ENCODE results near the gene TACR2. TPM values are rescaled to one million over a fixed set of nuclear protein-coding genes. Genes with fewer than 3 reads are reported as not detected.
A peak's percentile ranks its signal among the peaks of the same experiment; 100 is the strongest.

Gene TACR2
- total RNA-seq, 2 donors from 2014 or later: 0.66 TPM; not detected in 1

GRCh38 chr10:69414036-69415018, 2.4 kb downstream of the TACR2 start:
- intact Hi-C loops (cut with DNase I): loop anchor here (5.0 kb wide), 1 partner anchor 88 kb away; no protein-coding TSS in a partner anchor
- no peak for DNase-seq
- 74 to 75% methylated on average over 17 to 20 of the region's 20 CpGs for WGBS, 2 donors
- Histone ChIP-seq H3K27ac (no peak overlapping the region), H3K9me3 (no peaks in the 10 kb centered on the region), H3K4me3 (no peak overlapping the region), H3K4me1 (peaks cover 1% of the 10 kb centered on the region), H3K36me3 (replicated peaks in 1 of 2; ENCODE audit: insufficient read depth in 1 of 2, low read depth in 2 of 2) (no peaks in the 10 kb centered on the region), H3K27me3 (no peaks in the 10 kb centered on the region)
- TF ChIP-seq POLR2A (IDR thresholded peaks at IDR 0.05) (no peak), CTCF (IDR thresholded peaks at IDR 0.05) (no peak)
- no peak for ATAC-seq

DNA sequence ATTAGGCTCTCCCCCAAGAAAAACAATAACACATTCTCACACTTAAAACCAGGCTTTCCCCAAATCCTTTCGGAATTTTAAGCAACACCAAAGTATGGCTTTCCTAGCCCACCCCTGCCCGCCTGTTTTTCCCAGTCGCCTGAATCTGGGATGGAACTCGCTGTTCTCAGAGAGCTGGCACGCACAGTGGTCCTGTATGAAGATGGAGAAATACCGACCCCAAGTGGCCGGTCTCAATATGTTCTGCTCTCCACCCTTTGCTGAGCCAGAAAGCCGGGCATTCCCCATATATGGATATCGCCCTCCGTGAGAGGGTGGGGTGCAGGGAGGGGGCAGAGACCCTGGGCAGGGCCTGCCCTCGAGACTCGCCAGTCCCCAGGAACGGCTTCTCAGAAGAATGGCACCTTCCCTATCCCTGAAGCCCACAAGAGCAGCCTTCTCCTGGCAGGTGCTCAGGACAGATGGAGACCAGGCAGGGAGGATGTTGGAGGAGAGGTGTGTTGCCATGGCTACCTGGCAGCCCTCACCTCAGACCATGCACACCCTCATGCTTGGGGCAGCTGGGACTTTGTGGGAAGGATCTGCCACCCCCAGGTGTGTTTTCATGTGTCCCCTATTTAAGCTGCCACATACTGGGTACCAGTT, 3.4 kb downstream of the TACR2 start:
- intact Hi-C loops (cut with DNase I): loop anchor here (5.0 kb wide), 1 partner anchor 89 kb away; no protein-coding TSS in a partner anchor
- Histone ChIP-seq H3K9me3 (no peaks in the 10 kb centered on the region), H3K36me3 (replicated peaks in 1 of 2; ENCODE audit: insufficient read depth in 1 of 2, low read depth in 2 of 2) (no peaks in the 10 kb centered on the region), H3K4me3 (no peak overlapping the region), H3K4me1 (peaks cover 8% of the 10 kb centered on the region), H3K27ac (no peak overlapping the region), H3K27me3 (no peaks in the 10 kb centered on the region)
- peak; percentile 38 to 73 (median 61) for DNase-seq
- WGBS, 2 donors: 8 to 13% methylated on average over 12 to 13 of the region's 13 CpGs
- no peak for TF ChIP-seq POLR2A (IDR thresholded peaks at IDR 0.05)
- TF ChIP-seq CTCF (IDR thresholded peaks at IDR 0.05): peak in 6 of 7 experiments; percentile 8 to 42 (median 25)
- no peak for ATAC-seq

DNA sequence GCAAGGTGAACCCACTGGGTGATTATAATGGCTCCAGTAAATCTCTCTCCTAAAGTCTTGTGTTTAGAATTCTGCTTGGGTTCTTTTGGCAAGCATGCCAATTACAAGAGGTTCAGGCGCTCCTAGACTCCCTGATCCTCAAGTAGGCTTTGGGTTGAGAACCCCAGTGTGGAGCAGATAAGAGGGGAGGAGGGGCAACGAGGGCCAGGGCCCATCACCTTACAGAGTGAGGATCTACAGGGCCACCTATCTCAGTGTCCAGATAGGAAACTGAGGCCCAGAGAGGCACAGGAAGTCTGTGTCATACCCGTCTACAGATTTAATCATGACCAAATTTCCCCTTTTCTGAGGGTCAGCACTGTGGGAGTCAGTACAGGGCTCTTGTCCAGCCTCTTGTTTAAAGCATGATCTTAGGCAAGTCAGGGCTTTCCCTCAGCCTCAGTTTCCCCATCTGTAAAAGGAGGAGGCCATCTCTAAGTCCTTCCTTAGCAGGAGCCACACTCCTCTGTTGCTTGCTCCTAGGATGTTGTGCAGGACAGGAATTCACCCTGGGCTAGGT, 4.4 kb downstream of the TACR2 start:
- Histone ChIP-seq H3K36me3 (replicated peaks in 1 of 2; ENCODE audit: insufficient read depth in 1 of 2, low read depth in 2 of 2) (no peaks in the 10 kb centered on the region), H3K4me1 (peaks cover 13% of the 10 kb centered on the region), H3K27ac (no peak overlapping the region), H3K27me3 (no peaks in the 10 kb centered on the region), H3K9me3 (no peaks in the 10 kb centered on the region), H3K4me3 (no peak overlapping the region)
- no peak for TF ChIP-seq POLR2A (IDR thresholded peaks at IDR 0.05)
- intact Hi-C loops (cut with DNase I): loop anchor here (5.0 kb wide), 1 partner anchor 90 kb away; no protein-coding TSS in a partner anchor
- 78 to 92% methylated on average over 2 to 3 of the region's 3 CpGs for WGBS, 2 donors
- ATAC-seq (no peak), DNase-seq (no peak)

GRCh38 chr10:69411476-69411875, 5.2 kb downstream of the TACR2 start:
- WGBS, 2 donors: 45 to 54% methylated on average over 4 of the region's 4 CpGs
- ATAC-seq: no peak
- Histone ChIP-seq H3K36me3 (replicated peaks in 1 of 2; ENCODE audit: insufficient read depth in 1 of 2, low read depth in 2 of 2) (no peaks in the 10 kb centered on the region), H3K9me3 (no peaks in the 10 kb centered on the region), H3K4me3 (no peak overlapping the region), H3K27ac (no peak overlapping the region), H3K27me3 (no peaks in the 10 kb centered on the region), H3K4me1 (peaks cover 13% of the 10 kb centered on the region)
- intact Hi-C loops (cut with DNase I): loop anchor here (5.0 kb wide), 1 partner anchor 91 kb away; no protein-coding TSS in a partner anchor
- no peak for DNase-seq
- TF ChIP-seq POLR2A (IDR thresholded peaks at IDR 0.05) (no peak), CTCF (IDR thresholded peaks at IDR 0.05) (no peak)

GRCh38 chr10:69410487-69410886, 6.2 kb downstream of the TACR2 start:
- H3K27me3 ChIP-seq: no peaks in the 10 kb centered on the region
- WGBS, 2 donors: 82 to 84% methylated on average over 10 of the region's 10 CpGs
- no peak for TF ChIP-seq CTCF (IDR thresholded peaks at IDR 0.05)
- TF ChIP-seq POLR2A (IDR thresholded peaks at IDR 0.05): no peak
- peaks cover 13% of the 10 kb centered on the region for H3K4me1 ChIP-seq
- no peak overlapping the region for H3K27ac ChIP-seq
- H3K36me3 ChIP-seq (replicated peaks in 1 of 2; ENCODE audit: insufficient read depth in 1 of 2, low read depth in 2 of 2): no peaks in the 10 kb centered on the region
- no peak for DNase-seq
- no peaks in the 10 kb centered on the region for H3K9me3 ChIP-seq
- ATAC-seq: no peak
- intact Hi-C loops (cut with DNase I): loop anchor here (5.0 kb wide), 1 partner anchor 92 kb away; no protein-coding TSS in a partner anchor
- no peak overlapping the region for H3K4me3 ChIP-seq
